ENCODE data around the gene AKR1B1. TPM values are rescaled to one million over a fixed set of nuclear protein-coding genes. Genes with fewer than 3 reads are reported as not detected.
"Not testable (repeated sequence)": the region's sequence is repeated elsewhere in the genome, so short reads cannot be mapped to it uniquely, and the experiment has no call there.

AKR1B1 gene
- total RNA-seq, 1 donor, result 85.8 TPM

GRCh38 chr7:134493091-134493490 lies 34.2 kb upstream of the AKR1B1 start:
- Histone ChIP-seq H3K36me3 (ENCODE audit: insufficient read depth, low read length) (no peaks in the 10 kb centered on the region), H3K27me3 (ENCODE audit: insufficient read depth, low read length) (peaks cover 4% of the 10 kb centered on the region), H3K27ac (ENCODE audit: low read depth, low read length) (no peak overlapping the region), H3K4me3 (ENCODE audit: insufficient read depth, low read length) (no peak overlapping the region), H3K4me2 (ENCODE audit: insufficient read depth, low read length) (no peak overlapping the region), H3K9me3 (ENCODE audit: low read depth, low read length) (no peaks in the 10 kb centered on the region), H3K4me1 (ENCODE audit: insufficient read depth, low read length) (no peaks in the 10 kb centered on the region), H3K79me2 (ENCODE audit: insufficient read depth, low read length) (no peaks in the 10 kb centered on the region), H2AFZ (ENCODE audit: low read length) (no peak overlapping the region), H4K20me1 (ENCODE audit: insufficient read depth, low read length) (no peaks in the 10 kb centered on the region)
- no peak for DNase-seq (ENCODE audit: insufficient read length, low spot score, missing footprints)
- no peak for TF ChIP-seq CTCF (IDR thresholded peaks at IDR 0.05; ENCODE audit: extremely low read depth, low read depth, low read length)

GRCh38 chr7:134487721-134488120 lies 28.8 kb upstream of the AKR1B1 start:
- not testable (repeated sequence) for H3K4me3 ChIP-seq (ENCODE audit: insufficient read depth, low read length); H4K20me1 ChIP-seq (ENCODE audit: insufficient read depth, low read length)

GRCh38 chr7:134485203-134485602 lies 26.3 kb upstream of the AKR1B1 start:
- TF ChIP-seq CTCF (IDR thresholded peaks at IDR 0.05; ENCODE audit: extremely low read depth, low read depth, low read length), result no peak
- DNase-seq (ENCODE audit: insufficient read length, low spot score, missing footprints), result no peak
- H3K4me1 ChIP-seq (ENCODE audit: insufficient read depth, low read length), result peaks cover 8% of the 10 kb centered on the region

More at GRCh38 chr7:134487721-134488120, 28.8 kb upstream of the AKR1B1 start:
- not testable (repeated sequence) for H3K4me2 ChIP-seq (ENCODE audit: insufficient read depth, low read length); H3K9me3 ChIP-seq (ENCODE audit: low read depth, low read length); DNase-seq (ENCODE audit: insufficient read length, low spot score, missing footprints); H3K27me3 ChIP-seq (ENCODE audit: insufficient read depth, low read length); H3K27ac ChIP-seq (ENCODE audit: low read depth, low read length); H3K79me2 ChIP-seq (ENCODE audit: insufficient read depth, low read length); H3K4me1 ChIP-seq (ENCODE audit: insufficient read depth, low read length); H2AFZ ChIP-seq (ENCODE audit: low read length); H3K36me3 ChIP-seq (ENCODE audit: insufficient read depth, low read length)

DNA sequence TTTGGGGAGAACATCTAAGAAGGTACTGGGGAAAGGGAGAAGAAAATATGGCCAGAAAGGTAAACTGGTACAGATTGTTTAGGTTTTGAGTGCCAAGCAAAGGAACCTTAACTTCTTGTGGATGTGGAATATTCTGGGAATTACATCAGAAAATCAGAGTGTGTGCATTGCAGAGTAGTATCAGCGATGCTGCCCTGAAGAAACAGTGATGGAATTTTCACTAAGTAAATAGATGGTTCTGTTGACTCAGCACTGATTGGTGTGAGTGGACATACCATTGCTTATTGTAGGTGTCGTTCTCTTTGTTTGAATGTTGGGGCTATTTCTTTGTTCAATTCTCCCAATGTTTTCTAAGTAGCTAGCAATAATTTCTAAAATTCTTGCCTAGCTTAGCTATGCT lies 24.4 kb upstream of the AKR1B1 start:
- Histone ChIP-seq H3K9me3 (ENCODE audit: low read depth, low read length) (no peaks in the 10 kb centered on the region), H3K79me2 (ENCODE audit: insufficient read depth, low read length) (no peaks in the 10 kb centered on the region), H3K36me3 (ENCODE audit: insufficient read depth, low read length) (no peaks in the 10 kb centered on the region), H2AFZ (ENCODE audit: low read length) (no peak overlapping the region), H3K4me1 (ENCODE audit: insufficient read depth, low read length) (peaks cover 8% of the 10 kb centered on the region), H3K27me3 (ENCODE audit: insufficient read depth, low read length) (no peaks in the 10 kb centered on the region), H3K4me2 (ENCODE audit: insufficient read depth, low read length) (no peak overlapping the region), H4K20me1 (ENCODE audit: insufficient read depth, low read length) (no peaks in the 10 kb centered on the region), H3K4me3 (ENCODE audit: insufficient read depth, low read length) (no peak overlapping the region), H3K27ac (ENCODE audit: low read depth, low read length) (no peak overlapping the region)
- DNase-seq (ENCODE audit: insufficient read length, low spot score, missing footprints), result no peak
- no peak for TF ChIP-seq CTCF (IDR thresholded peaks at IDR 0.05; ENCODE audit: extremely low read depth, low read depth, low read length)

More at GRCh38 chr7:134485203-134485602, 26.3 kb upstream of the AKR1B1 start:
- no peaks in the 10 kb centered on the region for H3K9me3 ChIP-seq (ENCODE audit: low read depth, low read length)
- H3K4me2 ChIP-seq (ENCODE audit: insufficient read depth, low read length), result no peak overlapping the region
- no peak overlapping the region for H3K27ac ChIP-seq (ENCODE audit: low read depth, low read length)
- no peaks in the 10 kb centered on the region for H3K27me3 ChIP-seq (ENCODE audit: insufficient read depth, low read length)
- H2AFZ ChIP-seq (ENCODE audit: low read length), result no peak overlapping the region
- H4K20me1 ChIP-seq (ENCODE audit: insufficient read depth, low read length), result no peaks in the 10 kb centered on the region
- H3K79me2 ChIP-seq (ENCODE audit: insufficient read depth, low read length), result no peaks in the 10 kb centered on the region
- no peak overlapping the region for H3K4me3 ChIP-seq (ENCODE audit: insufficient read depth, low read length)
- H3K36me3 ChIP-seq (ENCODE audit: insufficient read depth, low read length), result no peaks in the 10 kb centered on the region
